Measurements from ENCODE around the gene SLC9A4.

GRCh38 chr2:102518170-102518569 lies 45.1 kb downstream of the SLC9A4 start:
- TF ChIP-seq, protein P1, sequence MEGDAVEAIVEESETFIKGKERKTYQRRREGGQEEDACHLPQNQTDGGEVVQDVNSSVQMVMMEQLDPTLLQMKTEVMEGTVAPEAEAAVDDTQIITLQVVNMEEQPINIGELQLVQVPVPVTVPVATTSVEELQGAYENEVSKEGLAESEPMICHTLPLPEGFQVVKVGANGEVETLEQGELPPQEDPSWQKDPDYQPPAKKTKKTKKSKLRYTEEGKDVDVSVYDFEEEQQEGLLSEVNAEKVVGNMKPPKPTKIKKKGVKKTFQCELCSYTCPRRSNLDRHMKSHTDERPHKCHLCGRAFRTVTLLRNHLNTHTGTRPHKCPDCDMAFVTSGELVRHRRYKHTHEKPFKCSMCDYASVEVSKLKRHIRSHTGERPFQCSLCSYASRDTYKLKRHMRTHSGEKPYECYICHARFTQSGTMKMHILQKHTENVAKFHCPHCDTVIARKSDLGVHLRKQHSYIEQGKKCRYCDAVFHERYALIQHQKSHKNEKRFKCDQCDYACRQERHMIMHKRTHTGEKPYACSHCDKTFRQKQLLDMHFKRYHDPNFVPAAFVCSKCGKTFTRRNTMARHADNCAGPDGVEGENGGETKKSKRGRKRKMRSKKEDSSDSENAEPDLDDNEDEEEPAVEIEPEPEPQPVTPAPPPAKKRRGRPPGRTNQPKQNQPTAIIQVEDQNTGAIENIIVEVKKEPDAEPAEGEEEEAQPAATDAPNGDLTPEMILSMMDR (IDR thresholded peaks at IDR 0.05; ENCODE audit: low read depth, low read length, poor library complexity, severe bottlenecking) = no peak
- TF ChIP-seq EZH2phosphoT487 (IDR thresholded peaks at IDR 0.05; ENCODE audit: borderline replicate concordance, low read length) = no peak
